ENCODE data around the gene ARHGAP30. TPM values are rescaled to one million over a fixed set of nuclear protein-coding genes. Genes with fewer than 3 reads are reported as not detected.

The ARHGAP30 gene
- total and polyA plus RNA-seq, 2 of the 8 experiments (the other 6 are each of a cell fraction or from before 2014, with no cell fraction given), result 0.27 to 0.39 TPM

- DNase-seq (ENCODE audit: low read depth in 1 of 2, low spot score in 2 of 2) (no peak), FAIRE-seq (no peak)
- no peak overlapping the region for H4K8ac ChIP-seq (ENCODE audit: extremely low read depth, insufficient read depth, low read length)
- no peaks in the 10 kb centered on the region for H3K23me2 ChIP-seq (ENCODE audit: low read depth, low read length)
- no peak overlapping the region for H3K4ac ChIP-seq (replicated peaks; ENCODE audit: insufficient read length, low read depth, low read length)
- no peak overlapping the region for H2AK5ac ChIP-seq (ENCODE audit: low read depth, low read length)
- no peak overlapping the region for H2BK5ac ChIP-seq (ENCODE audit: low read depth, low read length)
- WGBS, 2 experiments (ENCODE audit: extremely low coverage in 1 of 2, insufficient coverage in 1 of 2, insufficient read length in 1 of 2, insufficient replicate concordance in 2 of 2, low coverage in 1 of 2, low lambda C conversion rate in 2 of 2, missing lambda C conversion rate in 1 of 2), result 90% methylated on average over 19 of the region's 19 CpGs; no CpG with 5 or more reads in 1 of the 2 experiments
- H2BK20ac ChIP-seq (ENCODE audit: low read length), result no peak overlapping the region
- H3K23ac ChIP-seq (ENCODE audit: insufficient read length), result no peak overlapping the region
- H4K20me1 ChIP-seq (replicated peaks in 1 of 2; ENCODE audit: control insufficient read depth in 1 of 2, insufficient read depth in 2 of 2, low read length in 2 of 2), result peaks cover 0 to 3% of the 10 kb centered on the region in 2 experiments
- H2AFZ ChIP-seq (ENCODE audit: low read length), result no peak overlapping the region
- H3K4me3 ChIP-seq (ENCODE audit: extremely low read depth in 1 of 4, insufficient read depth in 2 of 4, low read depth in 3 of 4, low read length in 4 of 4), result no peak overlapping the region
- H3K9me3 ChIP-seq (ENCODE audit: insufficient read depth in 2 of 2, low read depth in 1 of 2, low read length in 1 of 2), result no peaks in the 10 kb centered on the region
- no peak overlapping the region for H3K18ac ChIP-seq (ENCODE audit: extremely low read depth, low read length)
- CTCF ChIA-PET (ENCODE audit: partially characterized antibody), result interaction anchor here (0.7 to 17.8 kb wide), 11 partner anchors 11 to 67 kb away, joined by 3 to 282 read pairs (median 8); partner anchors contain the start of genes KLHDC9, NECTIN4, NIT1 and PFDN2
- peaks cover 0 to 8% (median 3%) of the 10 kb centered on the region in 4 experiments; a peak in 3 of 7 replicates for H3K4me1 ChIP-seq (replicated peaks in 1 of 4; ENCODE audit: control insufficient read depth in 3 of 4, insufficient read depth in 4 of 4, low read length in 3 of 4)
- H3K4me2 ChIP-seq (ENCODE audit: insufficient read depth in 1 of 2, low read depth in 2 of 2, low read length in 2 of 2), result no peak overlapping the region
- no peak overlapping the region for H4K5ac ChIP-seq (ENCODE audit: insufficient read length, low read depth, low read length)
- H3K14ac ChIP-seq (ENCODE audit: insufficient read length), result no peak overlapping the region
- no peaks in the 10 kb centered on the region for H3K36me3 ChIP-seq (ENCODE audit: control insufficient read depth in 2 of 4, insufficient read depth in 4 of 4, low read length in 3 of 4)
- H3K56ac ChIP-seq (replicated peaks; ENCODE audit: insufficient read length, low read depth, low read length), result no peak overlapping the region
- H2BK12ac ChIP-seq (ENCODE audit: low read depth, low read length), result no peak overlapping the region
- TF ChIP-seq YY1 (IDR thresholded peaks at IDR 0.05; ENCODE audit: low read depth, low read length) (no peak), TCF12 (IDR thresholded peaks at IDR 0.05; ENCODE audit: low read depth, low read length) (no peak)
- no peaks in the 10 kb centered on the region for H3K79me1 ChIP-seq (ENCODE audit: low read depth, low read length)
- no peak overlapping the region for H3K27ac ChIP-seq (ENCODE audit: low read depth, low read length)
- no peak overlapping the region for H3K9ac ChIP-seq (replicated peaks in 1 of 4; ENCODE audit: extremely low read depth in 1 of 4, low read depth in 3 of 4, low read length in 3 of 4)
- H2BK120ac ChIP-seq (replicated peaks; ENCODE audit: low read depth, low read length), result no peak overlapping the region
- H2BK15ac ChIP-seq (ENCODE audit: low read length), result no peak overlapping the region
- H3K27me3 ChIP-seq (replicated peaks in 1 of 4; ENCODE audit: control insufficient read depth in 3 of 4, extremely low read depth in 1 of 4, insufficient read depth in 3 of 4, low read length in 3 of 4), result no peaks in the 10 kb centered on the region
- H4K91ac ChIP-seq (replicated peaks; ENCODE audit: insufficient read length, low read length), result no peak overlapping the region
- POLR2A ChIA-PET (ENCODE audit: partially characterized antibody), result interaction anchor here (1.5 kb wide), 1 partner anchor 59 kb away, joined by 6 read pairs; the partner anchor contains the start of gene DEDD
- H3K79me2 ChIP-seq (ENCODE audit: control insufficient read depth in 1 of 2, insufficient read depth in 2 of 2, low read length in 2 of 2), result no peaks in the 10 kb centered on the region
These were observed 3.2 kb upstream of the ARHGAP30 start for GRCh38 chr1:161072751-161073449.

Data from H1 (cell line).